ENCODE measurements around the gene TERB1.

Gene TERB1

DNA sequence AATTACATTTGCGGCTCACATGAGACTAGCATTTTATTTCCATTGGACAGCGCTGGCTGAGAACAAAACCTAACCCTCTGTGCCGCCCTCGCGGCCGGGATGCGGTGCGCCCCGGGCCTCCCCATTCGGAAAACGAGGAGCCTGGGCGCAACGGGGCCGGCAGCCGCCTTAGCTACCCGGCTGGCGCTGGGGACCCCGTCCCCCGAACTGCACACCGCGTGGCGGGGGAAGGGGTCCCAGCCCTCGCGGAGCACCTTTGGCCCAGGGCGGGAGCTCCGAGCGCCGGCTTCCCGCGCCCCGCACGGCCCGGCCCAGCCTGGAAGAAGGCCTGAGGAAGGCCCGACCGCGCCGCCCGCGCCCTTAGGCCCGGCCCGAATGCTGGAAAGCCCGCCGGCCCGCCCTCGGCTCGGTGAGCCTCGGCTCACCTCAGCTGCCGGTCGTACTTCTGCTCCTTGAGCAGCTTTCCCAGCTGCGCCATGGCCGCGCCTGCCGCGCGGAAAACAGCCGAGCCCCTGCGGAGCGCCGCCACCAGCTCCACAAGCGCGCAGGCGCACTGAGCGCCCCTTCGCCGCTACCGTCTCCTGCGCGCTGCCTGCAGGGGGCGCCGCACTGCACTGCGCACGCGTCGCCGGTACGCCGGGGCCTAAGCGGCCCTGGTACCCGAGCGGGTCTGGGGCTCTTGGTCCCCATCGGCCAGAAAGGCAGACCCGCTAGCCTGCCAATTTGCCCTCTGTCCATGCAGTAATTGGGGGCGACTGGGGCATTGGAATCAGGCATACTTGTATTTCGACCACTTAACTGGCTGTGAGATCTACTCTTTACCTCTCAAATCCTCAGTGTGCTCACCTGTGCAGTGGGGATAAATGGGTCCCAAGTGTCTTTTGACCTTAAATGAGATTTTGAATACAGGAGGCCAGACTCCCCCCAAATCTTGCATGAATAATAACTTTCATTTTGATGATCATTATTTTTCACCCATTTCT is 29.3 kb upstream of the TERB1 start, which contains the start of gene NAE1:
Gene NAE1, minus strand, starts transcription at position 555 of the 983 bp plus-strand sequence. Its CDS starts 77 bp downstream, at position 478.
- TF ChIP-seq, protein P1, sequence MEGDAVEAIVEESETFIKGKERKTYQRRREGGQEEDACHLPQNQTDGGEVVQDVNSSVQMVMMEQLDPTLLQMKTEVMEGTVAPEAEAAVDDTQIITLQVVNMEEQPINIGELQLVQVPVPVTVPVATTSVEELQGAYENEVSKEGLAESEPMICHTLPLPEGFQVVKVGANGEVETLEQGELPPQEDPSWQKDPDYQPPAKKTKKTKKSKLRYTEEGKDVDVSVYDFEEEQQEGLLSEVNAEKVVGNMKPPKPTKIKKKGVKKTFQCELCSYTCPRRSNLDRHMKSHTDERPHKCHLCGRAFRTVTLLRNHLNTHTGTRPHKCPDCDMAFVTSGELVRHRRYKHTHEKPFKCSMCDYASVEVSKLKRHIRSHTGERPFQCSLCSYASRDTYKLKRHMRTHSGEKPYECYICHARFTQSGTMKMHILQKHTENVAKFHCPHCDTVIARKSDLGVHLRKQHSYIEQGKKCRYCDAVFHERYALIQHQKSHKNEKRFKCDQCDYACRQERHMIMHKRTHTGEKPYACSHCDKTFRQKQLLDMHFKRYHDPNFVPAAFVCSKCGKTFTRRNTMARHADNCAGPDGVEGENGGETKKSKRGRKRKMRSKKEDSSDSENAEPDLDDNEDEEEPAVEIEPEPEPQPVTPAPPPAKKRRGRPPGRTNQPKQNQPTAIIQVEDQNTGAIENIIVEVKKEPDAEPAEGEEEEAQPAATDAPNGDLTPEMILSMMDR (IDR thresholded peaks at IDR 0.05; ENCODE audit: low read length, missing control alignments): peak; percentile 58
- DNase-seq (ENCODE audit: low read depth): peak; percentile 89
- peak within 1 kb of the TSS; percentile 71 for H3K4me3 ChIP-seq (replicated peaks; ENCODE audit: low read depth, low read length)

GRCh38 chr16:66824006-66824405 is 22.6 kb upstream of the TERB1 start:
- TF ChIP-seq, protein P1 (IDR thresholded peaks at IDR 0.05; ENCODE audit: low read length, missing control alignments): no peak
- DNase-seq (ENCODE audit: low read depth): no peak

GRCh38 chr16:66814734-66815133 is 13.3 kb upstream of the TERB1 start:
- no peak overlapping the region for H3K4me3 ChIP-seq (replicated peaks; ENCODE audit: low read depth, low read length)
- TF ChIP-seq, protein P1 (IDR thresholded peaks at IDR 0.05; ENCODE audit: low read length, missing control alignments): no peak
- DNase-seq (ENCODE audit: low read depth): no peak

More at GRCh38 chr16:66824006-66824405, 22.6 kb upstream of the TERB1 start:
- H3K4me3 ChIP-seq (replicated peaks; ENCODE audit: low read depth, low read length): no peak overlapping the region

DNA sequence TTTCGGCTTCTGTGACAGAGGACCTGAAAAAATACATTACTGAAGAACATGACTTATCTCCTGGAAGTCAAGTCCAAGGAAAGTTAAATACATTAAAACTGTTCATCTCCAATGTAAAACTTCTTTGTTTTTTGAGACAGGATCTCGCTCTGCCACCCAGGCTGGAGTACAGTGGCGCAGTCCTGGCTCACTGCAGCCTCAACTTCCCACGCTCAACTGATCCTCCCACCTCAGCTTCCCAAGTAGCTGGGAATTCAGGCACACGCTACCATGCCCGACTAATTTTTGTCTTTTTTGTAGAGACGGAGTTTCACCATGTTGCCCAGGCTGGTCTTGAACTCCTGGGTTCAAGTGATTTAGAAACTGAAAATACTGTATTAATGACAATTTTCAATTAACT is 9.7 kb upstream of the TERB1 start:
- H3K4me3 ChIP-seq (replicated peaks; ENCODE audit: low read depth, low read length): no peak overlapping the region
- no peak for DNase-seq (ENCODE audit: low read depth)
- TF ChIP-seq, protein P1 (IDR thresholded peaks at IDR 0.05; ENCODE audit: low read length, missing control alignments): no peak

GRCh38 chr16:66810391-66810790 is 9.0 kb upstream of the TERB1 start:
- TF ChIP-seq, protein P1 (IDR thresholded peaks at IDR 0.05; ENCODE audit: low read length, missing control alignments): no peak
- DNase-seq (ENCODE audit: low read depth): no peak
- no peak overlapping the region for H3K4me3 ChIP-seq (replicated peaks; ENCODE audit: low read depth, low read length)

DNA sequence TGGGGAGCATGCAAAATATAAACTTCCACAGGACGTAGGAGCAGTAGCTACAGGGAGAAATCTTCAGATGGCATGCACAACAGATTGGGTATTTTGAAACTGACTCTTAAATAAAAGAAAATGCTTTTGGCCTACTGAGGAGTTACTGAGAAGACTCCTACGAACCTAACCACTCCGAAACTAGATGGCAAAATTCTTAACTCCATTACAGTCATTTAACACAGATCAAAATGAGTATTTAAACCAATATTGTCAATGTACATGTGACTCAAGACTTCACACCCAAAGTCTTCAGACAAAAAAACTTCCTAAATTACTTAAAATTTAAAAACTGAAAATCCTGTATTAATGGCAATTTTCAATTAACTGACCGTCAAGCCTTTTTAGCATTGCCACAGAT is 8.4 kb upstream of the TERB1 start:
- H3K4me3 ChIP-seq (replicated peaks; ENCODE audit: low read depth, low read length): no peak overlapping the region
- DNase-seq (ENCODE audit: low read depth): no peak

More for the DNA sequence above, 8.4 kb upstream of the TERB1 start:
- TF ChIP-seq, protein P1 (IDR thresholded peaks at IDR 0.05; ENCODE audit: low read length, missing control alignments): no peak

Data from fibroblast of pulmonary artery (primary cell).